GM23248 (cell line): ENCODE results near the gene TXNDC9. TPM values are rescaled to one million over a fixed set of nuclear protein-coding genes. Genes with fewer than 3 reads are reported as not detected.
"Not testable (repeated sequence)": the region's sequence is repeated elsewhere in the genome, so short reads cannot be mapped to it uniquely, and the experiment has no call there.

ENCODE experiments used
- DNase-seq: peaks from one replicate; pipeline ENCODE4 v3.0.0-alpha.2; 2015
- H2AFZ ChIP-seq: fragments of 200-600 bp; sonication (generic); 2 replicates; pipeline ENCODE4 v1.6.1; 2016; ENCODE audit warnings: antibody characterized with exemption
- H3F3A ChIP-seq: fragments of 200-600 bp; sonication (generic); 2 replicates; pipeline ENCODE4 v1.6.1; 2016; ENCODE audit warnings: mild to moderate bottlenecking, antibody characterized with exemption, mixed run types; ENCODE audit not compliant: insufficient read depth
- H3K27ac ChIP-seq: fragments of 200-600 bp; sonication (generic); 2 replicates; pipeline ENCODE4 v1.5.1; 2016; ENCODE audit warnings: mild to moderate bottlenecking
- H3K27me3 ChIP-seq: fragments of 200-600 bp; sonication (generic); replicated peaks from 2 replicates; pipeline ENCODE4 v1.6.1; 2016; ENCODE audit warnings: mild to moderate bottlenecking; ENCODE audit not compliant: insufficient read depth
- H3K36me3 ChIP-seq: fragments of 200-600 bp; sonication (generic); 2 replicates; pipeline ENCODE4 v1.6.1; 2016; ENCODE audit warnings: low read depth, mild to moderate bottlenecking
- H3K4me1 ChIP-seq: fragments of 200-600 bp; sonication (generic); 2 replicates; pipeline ENCODE4 v1.6.1; 2016; ENCODE audit warnings: mild to moderate bottlenecking; ENCODE audit not compliant: insufficient read depth
- H3K4me2 ChIP-seq: fragments of 200-600 bp; sonication (generic); one replicate; pipeline ENCODE4 v1.6.1; 2016; ENCODE audit warnings: mild to moderate bottlenecking; ENCODE audit not compliant: unreplicated experiment
- H3K4me3 ChIP-seq: fragments of 200-600 bp; sonication (generic); 2 replicates; pipeline ENCODE4 v1.5.1; 2016; ENCODE audit warnings: mild to moderate bottlenecking
- H3K79me2 ChIP-seq: fragments of 200-600 bp; sonication (generic); 2 replicates; pipeline ENCODE4 v1.6.1; 2016; ENCODE audit warnings: mild to moderate bottlenecking; ENCODE audit not compliant: insufficient read depth
- H3K9ac ChIP-seq: fragments of 200-600 bp; sonication (generic); 2 replicates; pipeline ENCODE4 v1.6.1; 2016; ENCODE audit warnings: mild to moderate bottlenecking
- H3K9me2 ChIP-seq: fragments of 200-600 bp; sonication (generic); 2 replicates; pipeline ENCODE4 v1.6.1; 2016; ENCODE audit warnings: mixed run types, mild to moderate bottlenecking, moderate library complexity; ENCODE audit not compliant: insufficient read depth
- H3K9me3 ChIP-seq: fragments of 200-600 bp; sonication (generic); one replicate; pipeline ENCODE4 v1.6.1; 2017; ENCODE audit warnings: low read depth
- H4K20me1 ChIP-seq: fragments of 200-600 bp; sonication (generic); 2 replicates; pipeline ENCODE4 v1.6.0; 2016; ENCODE audit not compliant: insufficient read depth
- EZH2 ChIP-seq: fragments of 200-600 bp; sonication (generic); IDR thresholded peaks from 2 replicates; pipeline ENCODE4 v1.6.1; 2018; ENCODE audit warnings: antibody characterized with exemption, mild to moderate bottlenecking; ENCODE audit not compliant: insufficient read depth, poor library complexity, severe bottlenecking
- EZH2phosphoT487 ChIP-seq: fragments of 200-600 bp; sonication (generic); IDR thresholded peaks from 2 replicates; pipeline ENCODE4 v1.6.1; 2018; ENCODE audit warnings: antibody characterized with exemption, moderate library complexity, mild to moderate bottlenecking, low read depth; ENCODE audit not compliant: insufficient read depth
- WGBS, 2 experiments: methylation state at CpG; one replicate each; pipeline ENCODE4 v1.1.6; 2015 to 2017; ENCODE audit warnings: low lambda C conversion rate in 2 of 2, low coverage in 1 of 2; ENCODE audit errors: missing lambda C conversion rate in 2 of 2; 5-methylcytosine and 5-hydroxymethylcytosine counted together
- in situ Hi-C: fragments of 300-500 bp; cut with MboI; formaldehyde crosslinking; loops from 2 replicates; pipeline ENCODE4 v1.15.0; 2020
- polyA plus RNA-seq: library from polyadenylated mRNA; unstranded; fragments of >200 nt; fragmentation: Nextera tagmentation; extraction: Ambion mirVana; gene quantifications from 2 replicates; pipeline ENCODE4 v1.2.1, GENCODE V29; 2016
- total RNA-seq: library from RNA; depleted of rRNA; stranded (reverse); fragments of >200 nt; shearing (Covaris generic); gene quantifications from 2 replicates; pipeline ENCODE4 v1.2.3, GENCODE V29; 2014

Gene TXNDC9
- total and polyA plus RNA-seq, 2 experiments from 2014 or later: 75.1 to 92.6 TPM

- Histone ChIP-seq H3K36me3 (0 out of 2 replicates have a peak, but pooled peaks cover 3% of the 10 kb centered on the region), H3K79me2 (peaks cover 89% of the 10 kb centered on the region), H3K4me3 (peak within 1 kb of the TSS; percentile 92), H3K4me1 (peaks cover 31% of the 10 kb centered on the region), H3K9me2 (no peaks in the 10 kb centered on the region), H2AFZ (peak within 1 kb of the TSS; percentile 99), H3K9me3 (no peaks in the 10 kb centered on the region), H4K20me1 (no peaks in the 10 kb centered on the region), H3F3A (peaks cover 6% of the 10 kb centered on the region), H3K27me3 (no peaks in the 10 kb centered on the region), H3K9ac (peak within 1 kb of the TSS; percentile 93), H3K4me2 (peak within 1 kb of the TSS; percentile 98), H3K27ac (peak within 1 kb of the TSS; percentile 85)
- in situ Hi-C loops: no loop called here
- peak; percentile 99 for DNase-seq
- no peak for TF ChIP-seq EZH2
- no peak for TF ChIP-seq EZH2phosphoT487
- WGBS, 2 experiments: 1% methylated on average over 75 to 77 of the region's 87 CpGs
Observed at GRCh38 chr2:99337113-99338028, 1.2 kb upstream of the TXNDC9 start, which contains the start of gene EIF5B. Gene EIF5B, plus strand, starts transcription at chr2:99337389. Its CDS starts 166 bp downstream, at chr2:99337555.

- H4K20me1 ChIP-seq: no peaks in the 10 kb centered on the region
- no peak for DNase-seq
- in situ Hi-C loops: no loop called here
Observed at GRCh38 chr2:99336804-99337112, 625 bp upstream of the TXNDC9 start.

GRCh38 chr2:99325384-99325783 is 10.7 kb downstream of the TXNDC9 start:
- WGBS, 2 experiments: 98 to 100% methylated on average over 5 of the region's 5 CpGs
- H3K9ac ChIP-seq: no peak overlapping the region
- peaks cover 68% of the 10 kb centered on the region for H3K36me3 ChIP-seq

More at GRCh38 chr2:99336804-99337112, 625 bp upstream of the TXNDC9 start:
- Histone ChIP-seq H3K9me3 (no peaks in the 10 kb centered on the region), H3K27me3 (no peaks in the 10 kb centered on the region), H3K9me2 (no peaks in the 10 kb centered on the region), H3K4me3 (peak overlapping the region; percentile 92), H3K79me2 (peaks cover 89% of the 10 kb centered on the region), H3K4me2 (peak overlapping the region; percentile 98), H3K9ac (peak overlapping the region; percentile 93), H3F3A (peaks cover 6% of the 10 kb centered on the region), H3K36me3 (peaks cover 9% of the 10 kb centered on the region; the same call in 1 of the 2 replicates), H3K4me1 (peaks cover 28% of the 10 kb centered on the region), H2AFZ (peak overlapping the region; percentile 99), H3K27ac (peak overlapping the region; percentile 85)
- WGBS, 2 experiments: 1% methylated on average over 8 of the region's 8 CpGs
- no peak for TF ChIP-seq EZH2phosphoT487
- TF ChIP-seq EZH2: no peak

GRCh38 chr2:99317873-99318200 is 18.3 kb downstream of the TXNDC9 start:
- H3K9ac ChIP-seq, H3K9me3 ChIP-seq, H3F3A ChIP-seq, H4K20me1 ChIP-seq, H3K27me3 ChIP-seq, H3K4me2 ChIP-seq, H3K27ac ChIP-seq, in situ Hi-C loops, H2AFZ ChIP-seq, H3K4me1 ChIP-seq, DNase-seq, H3K4me3 ChIP-seq, H3K9me2 ChIP-seq: not testable (repeated sequence)
- 96 to 98% methylated on average over 7 of the region's 7 CpGs for WGBS, 2 experiments
- Histone ChIP-seq H3K79me2 (peaks cover 12% of the 10 kb centered on the region; the same call in 1 of the 2 replicates), H3K36me3 (peaks cover 45% of the 10 kb centered on the region)

More at GRCh38 chr2:99325384-99325783, 10.7 kb downstream of the TXNDC9 start:
- TF ChIP-seq EZH2phosphoT487 (no peak), EZH2 (no peak)
- Histone ChIP-seq H3K4me1 (no peaks in the 10 kb centered on the region), H3K79me2 (peaks cover 62% of the 10 kb centered on the region), H3K27ac (no peak overlapping the region), H3K9me2 (no peaks in the 10 kb centered on the region), H3F3A (peaks cover 20% of the 10 kb centered on the region), H2AFZ (no peak overlapping the region), H3K9me3 (no peaks in the 10 kb centered on the region), H3K4me3 (no peak overlapping the region), H4K20me1 (no peaks in the 10 kb centered on the region), H3K27me3 (no peaks in the 10 kb centered on the region), H3K4me2 (no peak overlapping the region)
- in situ Hi-C loops: no loop called here
- no peak for DNase-seq
